ENCODE measurements around the gene AOAH.

DNA sequence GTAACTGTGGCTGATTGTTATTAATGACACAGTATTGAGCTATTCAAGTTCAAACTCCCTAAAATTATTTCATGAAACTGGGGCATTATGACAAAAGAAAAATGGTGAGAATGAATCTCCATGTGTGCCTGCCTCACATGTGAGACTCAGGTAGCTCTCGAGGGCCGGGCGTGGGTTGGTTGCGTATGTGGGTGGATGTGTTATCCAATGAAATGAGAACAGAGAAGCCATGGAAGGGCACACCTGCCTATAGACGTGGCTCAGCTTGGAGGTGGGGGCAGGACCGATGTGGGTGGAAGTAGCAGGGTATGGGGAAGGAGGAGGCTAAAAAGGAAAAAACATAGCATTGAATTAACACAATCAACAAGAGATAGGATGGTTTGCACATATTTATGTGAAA is 96.5 kb downstream of the AOAH start:
- TF ChIP-seq, protein P1, sequence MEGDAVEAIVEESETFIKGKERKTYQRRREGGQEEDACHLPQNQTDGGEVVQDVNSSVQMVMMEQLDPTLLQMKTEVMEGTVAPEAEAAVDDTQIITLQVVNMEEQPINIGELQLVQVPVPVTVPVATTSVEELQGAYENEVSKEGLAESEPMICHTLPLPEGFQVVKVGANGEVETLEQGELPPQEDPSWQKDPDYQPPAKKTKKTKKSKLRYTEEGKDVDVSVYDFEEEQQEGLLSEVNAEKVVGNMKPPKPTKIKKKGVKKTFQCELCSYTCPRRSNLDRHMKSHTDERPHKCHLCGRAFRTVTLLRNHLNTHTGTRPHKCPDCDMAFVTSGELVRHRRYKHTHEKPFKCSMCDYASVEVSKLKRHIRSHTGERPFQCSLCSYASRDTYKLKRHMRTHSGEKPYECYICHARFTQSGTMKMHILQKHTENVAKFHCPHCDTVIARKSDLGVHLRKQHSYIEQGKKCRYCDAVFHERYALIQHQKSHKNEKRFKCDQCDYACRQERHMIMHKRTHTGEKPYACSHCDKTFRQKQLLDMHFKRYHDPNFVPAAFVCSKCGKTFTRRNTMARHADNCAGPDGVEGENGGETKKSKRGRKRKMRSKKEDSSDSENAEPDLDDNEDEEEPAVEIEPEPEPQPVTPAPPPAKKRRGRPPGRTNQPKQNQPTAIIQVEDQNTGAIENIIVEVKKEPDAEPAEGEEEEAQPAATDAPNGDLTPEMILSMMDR (IDR thresholded peaks at IDR 0.05): no peak
- TF ChIP-seq POLR2AphosphoS5 (IDR thresholded peaks at IDR 0.05) (no peak), POLR2A (IDR thresholded peaks at IDR 0.05) (no peak)

Data from suprapubic skin (tissue), 4 donors.